HuH-7 (cell line): ENCODE results near the gene WDFY3.

Experiments
- DNase-seq: peaks from one replicate; pipeline ENCODE4 v3.0.0; 2011; ENCODE audit warnings: low spot score

Gene WDFY3, protein sequence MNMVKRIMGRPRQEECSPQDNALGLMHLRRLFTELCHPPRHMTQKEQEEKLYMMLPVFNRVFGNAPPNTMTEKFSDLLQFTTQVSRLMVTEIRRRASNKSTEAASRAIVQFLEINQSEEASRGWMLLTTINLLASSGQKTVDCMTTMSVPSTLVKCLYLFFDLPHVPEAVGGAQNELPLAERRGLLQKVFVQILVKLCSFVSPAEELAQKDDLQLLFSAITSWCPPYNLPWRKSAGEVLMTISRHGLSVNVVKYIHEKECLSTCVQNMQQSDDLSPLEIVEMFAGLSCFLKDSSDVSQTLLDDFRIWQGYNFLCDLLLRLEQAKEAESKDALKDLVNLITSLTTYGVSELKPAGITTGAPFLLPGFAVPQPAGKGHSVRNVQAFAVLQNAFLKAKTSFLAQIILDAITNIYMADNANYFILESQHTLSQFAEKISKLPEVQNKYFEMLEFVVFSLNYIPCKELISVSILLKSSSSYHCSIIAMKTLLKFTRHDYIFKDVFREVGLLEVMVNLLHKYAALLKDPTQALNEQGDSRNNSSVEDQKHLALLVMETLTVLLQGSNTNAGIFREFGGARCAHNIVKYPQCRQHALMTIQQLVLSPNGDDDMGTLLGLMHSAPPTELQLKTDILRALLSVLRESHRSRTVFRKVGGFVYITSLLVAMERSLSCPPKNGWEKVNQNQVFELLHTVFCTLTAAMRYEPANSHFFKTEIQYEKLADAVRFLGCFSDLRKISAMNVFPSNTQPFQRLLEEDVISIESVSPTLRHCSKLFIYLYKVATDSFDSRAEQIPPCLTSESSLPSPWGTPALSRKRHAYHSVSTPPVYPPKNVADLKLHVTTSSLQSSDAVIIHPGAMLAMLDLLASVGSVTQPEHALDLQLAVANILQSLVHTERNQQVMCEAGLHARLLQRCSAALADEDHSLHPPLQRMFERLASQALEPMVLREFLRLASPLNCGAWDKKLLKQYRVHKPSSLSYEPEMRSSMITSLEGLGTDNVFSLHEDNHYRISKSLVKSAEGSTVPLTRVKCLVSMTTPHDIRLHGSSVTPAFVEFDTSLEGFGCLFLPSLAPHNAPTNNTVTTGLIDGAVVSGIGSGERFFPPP (N-terminal part only)

DNA sequence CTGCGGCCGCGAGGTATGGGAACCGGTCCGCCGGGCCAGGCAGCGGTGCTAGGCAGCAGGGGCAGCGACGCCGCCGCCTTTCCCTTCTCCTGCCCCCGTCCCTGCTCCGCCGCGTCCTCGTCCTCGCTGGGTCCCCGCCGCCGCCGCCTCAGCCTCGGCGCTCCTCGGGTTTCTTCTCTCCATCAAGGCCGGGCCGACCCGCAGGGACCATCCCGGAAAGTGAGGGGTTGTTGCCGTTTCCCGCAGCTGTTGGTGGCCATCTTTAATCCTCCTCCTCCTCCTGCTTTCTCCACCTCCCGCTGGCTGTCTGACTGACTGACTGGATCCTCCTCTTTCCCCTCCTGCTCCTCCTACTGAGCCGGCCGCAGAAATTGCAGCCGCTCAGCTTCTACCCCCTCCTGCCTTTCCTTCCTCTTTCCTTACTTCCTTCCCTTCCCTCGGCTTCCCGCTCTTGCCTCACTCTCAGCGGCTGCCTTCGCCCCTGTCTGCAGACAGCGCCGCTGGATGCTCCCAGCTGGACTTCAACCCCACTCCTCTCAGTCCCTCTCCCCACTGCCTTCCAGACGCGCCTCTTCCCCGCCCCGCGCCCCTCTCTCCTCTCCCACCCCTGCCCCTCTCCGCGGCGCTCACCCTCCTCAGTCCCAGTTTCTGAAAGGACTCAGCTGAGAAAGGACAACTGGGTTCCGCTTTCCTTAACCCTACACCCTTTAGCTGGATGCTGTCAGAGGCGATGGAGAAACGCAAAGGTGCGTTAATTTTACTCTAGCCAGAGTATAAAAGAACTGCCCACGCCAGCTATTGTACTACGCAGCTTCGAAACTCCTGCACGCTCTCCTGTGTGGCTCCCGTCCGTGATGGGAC is at the start of gene WDFY3:
TSS of gene WDFY3 (minus strand) at position 309 of the 861 bp plus-strand sequence. CDS start 106,099 bp downstream, outside the sequence.
- DNase-seq, result peak; percentile 73

DNA sequence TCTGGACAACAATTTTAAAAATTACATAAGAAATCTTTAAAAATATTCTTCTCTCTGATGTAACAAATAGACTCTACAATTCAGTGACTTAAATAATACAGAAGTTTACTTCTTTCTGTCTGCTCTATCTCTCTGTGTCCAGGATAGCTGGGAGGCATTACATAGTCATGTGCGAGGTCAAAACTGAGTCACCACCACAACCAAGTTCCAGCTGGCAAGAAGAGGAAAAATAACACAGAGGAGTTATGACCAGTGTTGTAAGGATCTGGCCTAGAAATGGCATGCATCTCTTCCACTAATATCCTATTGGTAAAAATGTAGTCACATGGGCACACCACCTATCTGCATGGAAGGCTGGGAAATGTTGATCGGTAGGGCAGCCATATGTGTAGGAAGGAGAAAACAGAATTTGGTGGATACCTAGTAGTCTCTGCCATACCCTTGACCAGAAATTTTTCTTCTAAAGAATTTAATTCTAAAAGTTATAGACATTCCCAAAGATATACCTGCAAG is 39.4 kb upstream of the WDFY3 start:
- no peak for DNase-seq

GRCh38 chr4:85000343-85000742 is 33.9 kb upstream of the WDFY3 start:
- no peak for DNase-seq

- DNase-seq, result no peak
Observed at GRCh38 chr4:84995386-84995785, 28.9 kb upstream of the WDFY3 start.

GRCh38 chr4:84994280-84994679 is 27.8 kb upstream of the WDFY3 start:
- no peak for DNase-seq

GRCh38 chr4:84985952-84986351 is 19.5 kb upstream of the WDFY3 start:
- DNase-seq, result no peak

DNA sequence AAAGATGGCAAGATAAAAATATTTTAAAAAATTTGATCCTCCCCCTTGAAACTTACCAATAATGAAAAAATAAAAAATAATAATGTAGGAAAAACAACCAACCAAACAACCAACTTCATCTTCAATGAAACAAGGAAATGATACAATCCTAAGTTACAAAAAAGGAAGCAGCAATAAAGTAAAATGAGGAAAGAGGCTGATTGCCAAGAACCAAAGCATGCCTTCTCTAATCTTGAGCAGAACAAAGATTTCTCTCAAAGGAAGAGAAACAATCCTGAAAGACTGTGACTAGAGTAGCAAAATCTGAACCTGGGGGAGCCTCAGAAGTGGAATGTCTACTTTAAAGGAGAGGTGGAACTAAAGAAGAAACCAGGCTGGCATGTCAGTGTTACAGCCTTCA is 10.9 kb upstream of the WDFY3 start:
- no peak for DNase-seq

GRCh38 chr4:84973856-84974255 is 7.4 kb upstream of the WDFY3 start:
- DNase-seq, result no peak

DNA sequence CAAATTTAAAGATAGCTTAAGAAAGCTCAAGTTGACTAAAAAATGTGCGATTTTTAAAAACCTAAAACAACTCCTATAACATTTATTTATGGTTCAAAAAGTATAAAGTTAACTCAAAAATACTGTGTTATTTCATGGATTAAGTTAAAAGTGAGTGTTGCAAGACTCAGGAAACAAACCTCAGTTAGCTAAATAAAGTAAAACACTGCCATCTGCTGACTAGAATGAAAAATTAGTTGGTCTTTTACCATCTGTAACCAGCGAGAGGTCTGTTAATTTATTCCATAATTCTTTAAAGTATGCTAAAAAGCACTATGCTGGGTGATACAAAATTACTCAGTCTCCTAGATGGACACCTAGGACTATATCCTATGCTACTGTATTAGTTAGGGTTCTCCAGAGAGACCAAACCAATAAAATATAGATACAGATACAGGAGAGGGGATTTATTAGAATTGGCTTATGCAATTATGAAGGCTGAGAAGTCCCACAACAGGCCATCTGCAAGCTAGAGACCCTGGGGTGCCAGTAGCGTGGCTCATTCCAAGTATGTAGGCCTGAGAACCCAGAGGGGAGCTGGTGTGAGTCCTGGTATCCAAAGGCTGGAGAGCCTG is 4.9 kb upstream of the WDFY3 start:
- DNase-seq, result peak; percentile 18

DNA sequence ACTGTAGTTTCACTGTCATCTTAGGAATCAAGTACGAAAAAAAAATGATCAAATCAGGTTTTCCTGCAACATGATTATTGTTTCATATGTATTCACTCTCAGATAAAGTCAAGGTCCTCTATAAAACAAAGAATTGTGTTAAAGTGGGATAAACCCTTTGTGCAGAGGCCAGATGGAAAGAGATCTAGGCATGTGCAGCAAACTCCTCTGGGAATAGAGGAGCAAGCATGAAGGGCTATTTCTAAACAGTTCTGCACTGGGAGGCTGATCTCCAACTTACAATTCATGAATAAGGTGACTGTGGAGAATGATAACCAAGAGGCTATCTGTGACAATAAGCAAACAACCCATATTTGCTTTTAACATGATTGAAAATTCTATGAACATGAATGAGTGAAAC is 2.4 kb upstream of the WDFY3 start:
- DNase-seq, result no peak

GRCh38 chr4:84967243-84967690 is 777 bp upstream of the WDFY3 start:
- DNase-seq, result no peak

GRCh38 chr4:84965553-84966381 is 723 bp downstream of the WDFY3 start:
- peak; percentile 43 for DNase-seq

DNA sequence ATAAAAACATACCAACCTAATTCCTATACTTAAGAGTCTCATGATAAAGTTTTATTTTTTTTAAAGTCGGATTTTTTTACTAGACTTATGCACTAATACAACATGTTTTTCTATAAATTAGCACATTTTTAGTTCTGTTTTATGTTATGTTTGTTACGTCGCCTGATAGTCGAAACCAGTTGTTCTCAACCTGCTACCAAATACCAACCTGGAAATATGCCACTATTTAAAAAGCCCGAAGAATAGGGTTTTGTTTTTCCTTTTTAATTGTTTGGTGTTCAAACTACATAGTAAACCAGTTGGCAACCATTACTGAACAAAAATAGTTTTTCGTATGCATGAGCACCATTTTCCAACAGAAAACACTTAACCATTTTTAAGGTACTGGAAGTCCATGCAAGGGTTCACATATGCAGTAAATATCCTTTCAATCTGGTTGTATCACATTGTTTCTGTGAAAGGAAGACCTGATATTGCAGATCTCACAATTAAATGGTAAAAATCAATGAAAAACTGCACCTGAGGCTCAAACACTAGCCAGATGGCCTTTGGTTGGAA is 1.4 kb downstream of the WDFY3 start:
- no peak for DNase-seq

- no peak for DNase-seq
Observed at GRCh38 chr4:84962102-84962501, 4.4 kb downstream of the WDFY3 start.

GRCh38 chr4:84958434-84958833 is 8.1 kb downstream of the WDFY3 start:
- DNase-seq, result no peak

- DNase-seq, result no peak
Observed at GRCh38 chr4:84957514-84958420, 8.7 kb downstream of the WDFY3 start.

GRCh38 chr4:84956014-84956413 is 10.5 kb downstream of the WDFY3 start:
- DNase-seq, result no peak

DNA sequence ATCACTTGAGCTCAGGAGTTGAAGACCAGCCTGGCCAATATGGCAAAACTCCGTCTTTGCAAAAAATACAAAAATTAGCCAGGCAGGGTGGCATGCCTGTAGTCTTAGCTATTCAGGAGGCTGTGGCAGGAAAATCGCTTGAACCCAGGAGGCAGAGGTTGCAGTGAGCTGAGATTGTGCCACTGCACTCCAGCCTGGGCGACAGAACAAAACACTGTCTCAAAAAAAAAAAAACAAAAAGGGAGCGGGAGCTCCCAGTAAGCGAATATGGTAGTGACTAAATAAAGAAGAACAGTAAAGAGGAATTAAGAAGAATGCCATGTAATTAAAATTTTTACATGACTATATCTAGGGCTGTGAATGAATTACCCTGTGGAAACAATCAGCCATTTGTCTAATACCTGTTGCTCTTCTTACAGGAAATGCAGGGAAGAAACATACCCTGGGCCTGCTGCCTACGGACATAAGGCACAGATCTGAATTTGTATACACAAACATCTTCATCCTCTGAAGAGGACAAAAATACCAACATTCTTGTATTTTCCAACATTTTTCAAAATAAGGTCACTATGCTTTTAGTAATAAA is 11.4 kb downstream of the WDFY3 start:
- no peak for DNase-seq
